HG03432 (cell line): ENCODE data around the gene DIPK1B.
"Not testable (repeated sequence)": the region's sequence is repeated elsewhere in the genome, so short reads cannot be mapped to it uniquely, and the experiment has no call there.

Experiments
- ATAC-seq: cut with Tn5 transposase; IDR thresholded peaks from one replicate; pipeline ENCODE4 v1.9.1; 2021; ENCODE audit warnings: mild to moderate bottlenecking, moderate library complexity; ENCODE audit not compliant: unreplicated experiment

Gene DIPK1B

DNA sequence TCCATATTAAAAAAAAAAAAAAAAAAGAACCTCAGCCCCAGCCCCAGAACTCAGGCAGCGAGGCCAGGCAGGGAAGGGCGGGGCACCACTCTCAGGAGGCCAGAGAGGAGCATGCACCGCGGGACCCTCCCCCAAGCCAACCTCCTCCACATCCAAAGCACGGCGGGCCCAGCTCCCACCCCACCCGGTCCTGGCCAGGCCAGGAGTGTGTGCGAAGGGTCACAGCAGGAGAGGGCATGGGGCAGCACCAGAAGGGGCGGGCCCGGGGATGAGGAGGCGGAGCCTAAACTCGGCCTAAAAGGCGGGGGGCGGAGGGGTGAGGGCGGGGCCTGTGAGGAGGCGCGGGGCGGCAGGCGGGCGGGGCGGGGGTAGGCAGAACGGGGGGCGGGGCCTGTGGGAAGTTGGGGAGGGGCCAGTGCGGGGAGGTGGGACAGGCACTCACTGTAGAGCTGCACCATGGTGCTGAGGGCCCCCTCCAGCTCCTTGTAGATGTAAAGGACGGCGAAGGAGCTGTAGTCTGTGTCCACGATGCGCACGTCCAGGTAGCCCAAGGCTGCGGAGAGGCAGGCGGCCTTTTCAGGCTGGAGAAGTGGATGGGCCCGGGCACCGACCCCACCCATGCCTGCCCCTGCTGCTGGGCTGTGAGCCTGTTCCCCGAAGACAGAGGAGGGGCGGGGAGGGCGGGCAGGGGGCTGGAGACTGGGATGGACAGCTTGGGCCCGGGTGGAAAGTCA lies 50.7 kb downstream of the DIPK1B start:
- no peak for ATAC-seq

DNA sequence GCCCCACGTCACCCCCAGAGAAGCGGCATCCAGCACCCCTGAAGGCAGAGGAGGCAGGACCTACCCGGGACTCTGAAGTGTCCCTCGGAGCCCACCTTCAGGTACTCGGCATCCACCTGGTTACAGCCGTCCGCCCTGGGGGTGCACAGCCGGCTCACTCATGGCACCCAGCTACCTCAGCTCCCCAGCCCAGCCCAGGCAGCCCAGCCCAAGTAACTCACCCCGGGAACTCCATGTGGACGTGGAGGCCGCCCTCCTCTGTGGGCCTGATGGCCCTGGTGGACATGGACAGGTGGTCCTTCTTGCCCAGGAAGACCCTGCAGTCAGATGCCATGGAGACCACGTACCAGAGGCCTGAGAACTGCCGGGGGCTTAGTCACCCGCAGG lies 51.3 kb downstream of the DIPK1B start:
- ATAC-seq: no peak

DNA sequence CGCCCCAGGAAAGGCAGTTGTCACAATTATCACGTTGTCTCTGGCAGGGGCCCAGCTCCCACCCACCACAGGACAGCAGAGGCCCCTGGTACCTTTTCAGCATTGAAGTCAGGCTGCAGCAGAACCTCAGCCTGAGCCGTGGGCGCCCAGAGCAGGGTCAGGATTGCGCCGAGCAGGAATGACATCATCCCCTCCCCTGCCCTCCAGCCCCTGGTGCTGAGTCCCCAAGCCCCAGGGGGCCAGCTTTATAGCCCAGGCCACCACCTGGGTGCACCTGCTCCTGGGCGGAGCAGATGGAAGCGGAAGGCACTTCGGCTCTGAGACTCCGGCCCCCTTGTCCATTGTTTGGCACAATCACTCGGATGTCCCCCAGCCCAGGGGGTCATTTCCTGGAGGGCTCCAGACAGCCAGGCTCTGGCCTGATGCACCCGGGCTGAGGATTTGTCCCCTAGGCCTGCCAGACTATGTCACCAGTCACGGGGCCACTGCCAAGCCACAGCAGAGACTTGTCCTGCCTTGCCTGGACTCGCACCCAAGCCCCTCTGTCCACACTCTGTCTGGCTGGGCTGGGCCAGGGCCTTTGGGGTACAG lies 52.0 kb downstream of the DIPK1B start, which contains the start of gene LCN15:
LCN15 (minus strand) TSS at position 218 of the 591 bp plus-strand sequence; CDS start at position 188, 30 bp downstream.
- no peak for ATAC-seq

DNA sequence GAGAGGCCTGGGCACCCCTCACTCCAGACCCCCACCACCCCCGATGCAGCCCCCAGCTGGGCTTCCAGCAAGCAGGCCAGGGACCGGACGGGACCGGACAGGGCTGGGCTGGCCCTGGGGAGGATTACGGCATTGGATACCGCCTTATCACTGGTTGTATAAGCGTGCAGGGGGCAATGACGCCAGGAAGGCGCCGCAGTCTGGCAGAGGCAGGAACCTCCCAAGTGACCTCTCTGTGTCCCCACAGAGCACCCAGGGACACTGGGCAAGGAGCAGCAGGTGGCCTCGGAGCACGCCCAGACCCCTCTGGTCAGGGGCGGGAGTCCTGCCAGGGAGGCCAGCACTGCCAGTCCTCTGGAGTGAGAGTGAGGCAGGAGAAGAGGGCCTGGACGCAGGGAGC lies 52.7 kb downstream of the DIPK1B start:
- ATAC-seq: no peak

DNA sequence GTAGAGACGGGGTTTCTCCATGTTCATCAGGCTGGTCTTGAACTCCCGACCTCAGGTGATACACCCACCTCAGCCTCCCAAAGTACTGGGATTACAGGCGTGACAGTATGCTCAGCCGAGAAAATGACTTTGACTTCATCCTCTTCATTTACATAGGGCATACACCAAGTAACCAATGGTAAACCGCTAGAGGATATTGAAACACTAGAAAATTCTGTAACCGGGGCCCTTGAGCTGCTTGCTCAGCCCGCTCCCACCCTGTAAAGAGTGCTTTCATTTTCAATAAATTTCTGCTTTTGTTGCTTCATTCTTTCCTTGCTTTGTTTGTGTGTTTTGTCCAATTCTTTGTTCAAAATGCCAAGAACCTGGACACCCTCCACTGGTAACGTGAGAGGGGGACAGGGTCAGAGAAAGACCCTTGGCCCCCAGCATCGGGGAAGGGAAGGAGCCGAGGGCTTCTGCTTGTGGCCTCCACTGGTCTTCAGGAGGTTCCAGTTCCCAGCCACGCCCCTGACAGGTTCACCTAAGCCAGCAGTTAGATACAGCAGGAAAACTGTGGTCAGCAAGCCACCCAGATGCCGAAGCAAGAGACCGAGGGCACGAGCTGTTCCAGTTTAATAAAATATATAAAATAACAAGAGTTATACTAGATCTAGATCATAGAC lies 53.5 kb downstream of the DIPK1B start:
- ATAC-seq: peak; percentile 50

DNA sequence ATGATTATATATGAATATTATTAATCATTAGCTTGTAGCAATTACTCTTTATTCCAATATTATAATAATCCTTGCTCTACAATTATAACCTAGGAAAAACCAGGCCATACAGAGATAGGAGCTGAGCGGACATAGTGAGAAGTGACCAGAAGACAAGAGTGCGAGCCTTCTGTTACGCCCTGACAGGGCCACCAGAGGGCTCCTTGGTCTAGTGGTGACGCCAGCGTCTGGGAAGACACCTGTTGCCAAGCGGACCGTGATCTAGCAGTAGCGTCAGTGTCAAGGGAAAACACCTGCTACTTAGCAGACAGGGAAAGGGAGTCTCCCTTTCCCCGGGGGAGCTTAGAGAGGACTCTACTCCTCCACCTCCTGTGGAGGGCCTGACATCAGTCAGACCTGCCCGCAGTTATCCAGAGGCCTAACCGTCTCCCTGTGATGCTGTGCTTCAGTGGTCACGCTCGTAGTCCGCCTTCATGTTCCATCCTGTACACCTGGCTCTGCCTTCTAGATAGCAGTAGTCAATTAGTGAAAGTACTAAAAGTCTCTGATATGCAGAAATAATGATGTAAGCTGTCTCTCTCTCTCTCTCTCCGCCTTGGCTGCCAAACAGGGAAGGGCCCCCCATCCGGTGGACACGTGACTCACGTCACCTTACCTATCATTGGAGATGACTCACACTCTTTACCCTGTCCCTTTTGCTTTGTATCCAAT lies 54.2 kb downstream of the DIPK1B start:
- not testable (repeated sequence) for ATAC-seq

DNA sequence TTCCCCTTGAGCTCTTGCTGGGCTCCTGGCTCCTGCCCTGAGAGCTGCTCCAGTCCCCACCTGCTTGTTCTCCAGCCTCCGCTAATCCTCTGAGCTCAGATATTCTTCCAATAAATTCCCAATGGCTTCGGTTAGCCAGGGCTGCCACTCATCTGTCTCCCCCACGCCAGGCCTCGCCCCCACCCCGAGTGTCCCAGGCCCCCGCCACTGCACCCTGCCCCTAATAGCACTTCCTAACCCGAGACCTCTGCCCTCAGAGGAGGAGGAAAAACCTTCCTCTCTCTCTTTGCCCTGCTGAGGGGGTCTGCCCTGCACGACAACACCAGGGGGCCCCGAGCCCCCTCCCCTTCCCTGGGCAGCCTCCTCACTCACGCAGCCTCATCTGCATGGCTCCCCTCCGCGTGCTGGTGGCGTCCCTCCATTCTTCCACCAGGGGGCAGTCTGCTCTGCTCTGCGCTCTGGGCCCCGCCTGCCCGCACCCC lies 57.4 kb downstream of the DIPK1B start:
- ATAC-seq: no peak

DNA sequence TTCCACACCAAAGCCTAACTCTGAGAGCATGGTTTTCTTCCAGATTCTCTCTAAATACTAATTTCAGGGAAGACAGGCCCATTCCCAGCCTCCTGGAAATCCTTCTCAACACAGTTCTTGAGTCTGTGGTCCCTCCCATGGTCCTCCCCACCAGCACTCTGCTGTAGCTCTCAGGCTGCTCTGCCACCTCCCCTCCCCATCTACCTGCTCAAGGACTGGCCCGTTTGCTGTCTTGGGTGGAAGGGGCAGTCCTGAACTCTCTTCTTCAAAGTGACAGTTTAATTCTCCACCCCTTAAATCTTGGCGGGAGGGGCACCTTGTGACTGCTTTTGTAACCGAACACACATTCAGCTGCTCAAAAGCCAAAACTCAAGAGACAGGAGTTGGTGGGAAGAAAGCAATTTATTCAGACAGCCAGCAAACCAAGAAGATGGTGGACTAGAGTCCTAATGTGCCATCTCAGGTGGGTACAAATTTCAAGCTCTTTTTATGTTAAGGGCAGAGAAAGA lies 59.6 kb downstream of the DIPK1B start:
- no peak for ATAC-seq

DNA sequence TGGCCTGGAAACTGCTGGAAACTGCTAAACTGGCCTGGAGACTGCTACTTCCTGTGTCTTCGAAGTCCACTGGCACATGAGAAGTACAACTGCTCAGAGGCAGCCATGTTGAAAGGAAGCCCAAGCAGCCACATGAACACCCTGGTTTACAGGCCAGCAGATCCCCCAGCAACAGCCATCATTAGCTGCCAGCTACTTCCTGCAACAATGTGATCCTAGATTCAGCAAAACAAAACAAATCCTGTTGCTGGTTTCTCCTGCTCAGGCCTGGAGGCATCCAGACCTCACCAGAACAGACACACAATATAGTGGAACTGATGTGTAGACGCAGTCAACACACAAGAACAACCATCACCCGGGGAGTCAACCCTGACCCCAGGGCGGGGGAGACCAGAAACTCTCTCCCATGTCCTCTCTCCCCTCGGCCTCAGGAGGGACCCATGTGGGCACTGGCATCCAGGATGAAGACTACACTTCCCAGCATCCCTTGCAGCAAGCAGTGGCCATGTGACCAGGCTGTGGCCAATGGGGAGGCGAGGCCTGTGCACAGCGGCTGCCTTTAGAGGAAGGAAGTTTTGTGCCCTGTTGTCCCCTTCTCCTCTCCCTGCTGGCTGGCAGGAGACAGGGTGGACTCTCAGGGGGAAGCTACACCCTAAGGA lies 61.1 kb downstream of the DIPK1B start:
- no peak for ATAC-seq
